C4-2B (cell line): ENCODE measurements around the gene NUTM1.

ENCODE experiments used
- ZFX ChIP-seq: fragments of 450-650 bp; IDR thresholded peaks from 2 replicates; pipeline ENCODE4 v1.6.1; 2017
- TF ChIP-seq, protein P1 (sequence below): fragments of 450-650 bp; conservative IDR thresholded peaks from 2 replicates; pipeline ENCODE4 v1.5.1; 2017; ENCODE audit warnings: mild to moderate bottlenecking

DNA sequence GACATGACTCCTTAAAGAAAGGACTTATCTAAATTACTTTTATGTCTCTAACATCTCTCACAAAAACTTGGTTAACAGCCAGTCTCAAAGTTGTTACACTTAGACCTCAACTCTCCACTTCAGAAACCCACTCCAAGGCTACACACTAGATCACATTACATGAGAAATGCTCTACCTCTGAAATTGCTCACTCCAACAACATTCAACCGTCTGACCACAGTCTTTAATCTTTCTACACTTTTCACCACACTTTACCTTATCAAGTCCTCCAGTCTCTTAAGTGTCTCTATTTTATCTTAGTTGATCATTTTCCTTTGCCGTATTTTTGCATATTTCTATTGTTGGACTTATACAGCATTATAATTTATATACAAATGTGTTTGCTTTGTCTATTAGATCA lies 11.3 kb upstream of the NUTM1 start:
- TF ChIP-seq, protein P1, sequence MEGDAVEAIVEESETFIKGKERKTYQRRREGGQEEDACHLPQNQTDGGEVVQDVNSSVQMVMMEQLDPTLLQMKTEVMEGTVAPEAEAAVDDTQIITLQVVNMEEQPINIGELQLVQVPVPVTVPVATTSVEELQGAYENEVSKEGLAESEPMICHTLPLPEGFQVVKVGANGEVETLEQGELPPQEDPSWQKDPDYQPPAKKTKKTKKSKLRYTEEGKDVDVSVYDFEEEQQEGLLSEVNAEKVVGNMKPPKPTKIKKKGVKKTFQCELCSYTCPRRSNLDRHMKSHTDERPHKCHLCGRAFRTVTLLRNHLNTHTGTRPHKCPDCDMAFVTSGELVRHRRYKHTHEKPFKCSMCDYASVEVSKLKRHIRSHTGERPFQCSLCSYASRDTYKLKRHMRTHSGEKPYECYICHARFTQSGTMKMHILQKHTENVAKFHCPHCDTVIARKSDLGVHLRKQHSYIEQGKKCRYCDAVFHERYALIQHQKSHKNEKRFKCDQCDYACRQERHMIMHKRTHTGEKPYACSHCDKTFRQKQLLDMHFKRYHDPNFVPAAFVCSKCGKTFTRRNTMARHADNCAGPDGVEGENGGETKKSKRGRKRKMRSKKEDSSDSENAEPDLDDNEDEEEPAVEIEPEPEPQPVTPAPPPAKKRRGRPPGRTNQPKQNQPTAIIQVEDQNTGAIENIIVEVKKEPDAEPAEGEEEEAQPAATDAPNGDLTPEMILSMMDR: no peak
- no peak for TF ChIP-seq ZFX
